Measurements from ENCODE around the gene DPPA2. TPM values are rescaled to one million over a fixed set of nuclear protein-coding genes. Genes with fewer than 3 reads are reported as not detected.

DPPA2 gene
- total RNA-seq, 4 donors from 2014 or later: not detected

DNA sequence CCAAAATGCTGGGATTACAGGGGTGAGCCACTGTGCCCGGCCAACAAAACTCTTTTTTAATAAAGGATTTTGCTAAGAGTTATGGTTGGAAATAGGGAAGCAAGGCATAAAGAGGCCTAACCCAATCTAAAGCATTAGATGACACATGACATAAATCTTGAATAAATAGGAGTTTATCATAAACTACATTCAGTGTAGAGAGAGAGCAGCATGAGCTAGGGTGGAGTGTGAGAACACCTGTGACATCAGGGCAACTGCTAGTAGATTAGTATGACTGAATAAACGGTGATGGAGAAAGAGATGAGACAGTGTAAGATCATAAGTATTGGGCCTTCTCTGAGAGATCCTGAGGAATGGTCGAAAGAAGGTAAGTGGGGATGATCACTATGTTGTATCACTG lies 63.7 kb downstream of the DPPA2 start:
- DNase-seq (ENCODE audit: low spot score in 2 of 2): no peak
- WGBS, 2 donors: 84 to 86% methylated on average over 3 of the region's 3 CpGs
- no peak overlapping the region for H3K4me3 ChIP-seq (ENCODE audit: low read depth, poor library complexity, severe bottlenecking)
- TF ChIP-seq, protein P1, sequence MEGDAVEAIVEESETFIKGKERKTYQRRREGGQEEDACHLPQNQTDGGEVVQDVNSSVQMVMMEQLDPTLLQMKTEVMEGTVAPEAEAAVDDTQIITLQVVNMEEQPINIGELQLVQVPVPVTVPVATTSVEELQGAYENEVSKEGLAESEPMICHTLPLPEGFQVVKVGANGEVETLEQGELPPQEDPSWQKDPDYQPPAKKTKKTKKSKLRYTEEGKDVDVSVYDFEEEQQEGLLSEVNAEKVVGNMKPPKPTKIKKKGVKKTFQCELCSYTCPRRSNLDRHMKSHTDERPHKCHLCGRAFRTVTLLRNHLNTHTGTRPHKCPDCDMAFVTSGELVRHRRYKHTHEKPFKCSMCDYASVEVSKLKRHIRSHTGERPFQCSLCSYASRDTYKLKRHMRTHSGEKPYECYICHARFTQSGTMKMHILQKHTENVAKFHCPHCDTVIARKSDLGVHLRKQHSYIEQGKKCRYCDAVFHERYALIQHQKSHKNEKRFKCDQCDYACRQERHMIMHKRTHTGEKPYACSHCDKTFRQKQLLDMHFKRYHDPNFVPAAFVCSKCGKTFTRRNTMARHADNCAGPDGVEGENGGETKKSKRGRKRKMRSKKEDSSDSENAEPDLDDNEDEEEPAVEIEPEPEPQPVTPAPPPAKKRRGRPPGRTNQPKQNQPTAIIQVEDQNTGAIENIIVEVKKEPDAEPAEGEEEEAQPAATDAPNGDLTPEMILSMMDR (IDR thresholded peaks at IDR 0.05): no peak
- TF ChIP-seq POLR2A (IDR thresholded peaks at IDR 0.05): no peak
- intact Hi-C loops (cut with DNase I; ENCODE audit: low total_unique reads): no loop called here

Other genes starting within 250 kb of the DPPA2 start
- not detected for gene MORC1, start 198.4 kb downstream of the DPPA2 start, total RNA-seq
- not detected for gene C3orf85, start 179.8 kb downstream of the DPPA2 start, total RNA-seq
- not detected for gene DPPA4, start 21.0 kb upstream of the DPPA2 start, total RNA-seq